ENCODE data around the gene CDT1.

CDT1 gene

DNA sequence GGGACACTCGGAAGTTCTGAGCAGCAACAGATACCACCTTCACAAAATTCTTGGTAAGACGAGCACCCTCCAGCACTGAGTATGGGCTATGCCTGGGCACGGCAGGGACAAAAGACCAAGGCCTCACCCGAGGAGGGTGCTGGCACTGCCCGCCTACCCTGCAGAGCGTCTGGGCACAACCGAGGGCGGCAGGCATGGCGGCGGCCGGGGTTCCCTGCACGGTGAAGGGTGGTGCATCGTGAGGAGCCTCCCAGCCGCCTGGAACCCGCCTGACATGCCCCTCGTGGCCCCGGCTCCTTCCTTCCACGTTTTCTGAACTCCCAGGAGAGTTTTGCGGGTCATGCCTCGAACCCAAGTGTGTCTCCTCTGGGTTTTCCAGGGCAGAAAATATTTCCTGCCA lies 34.2 kb downstream of the CDT1 start:
- H2AK5ac ChIP-seq (ENCODE audit: low read length), result no peak overlapping the region
- no peak overlapping the region for H3K27ac ChIP-seq (ENCODE audit: low read depth, low read length)
- no peak overlapping the region for H4K5ac ChIP-seq (ENCODE audit: low read length)
- no peak overlapping the region for H4K8ac ChIP-seq (ENCODE audit: low read depth, low read length)
- no peaks in the 10 kb centered on the region for H3K79me1 ChIP-seq (ENCODE audit: low read length)
- no peak overlapping the region for H3K23ac ChIP-seq (ENCODE audit: low read length)
- no peak overlapping the region for H2BK120ac ChIP-seq (ENCODE audit: low read depth, low read length)
- H3K9ac ChIP-seq (ENCODE audit: low read length), result no peak overlapping the region
- WGBS (ENCODE audit: extremely low coverage, insufficient coverage, low lambda C conversion rate), result no CpG with 5 or more reads among the region's 20 CpGs
- H3K4me1 ChIP-seq (ENCODE audit: control insufficient read depth, low read depth, low read length), result no peaks in the 10 kb centered on the region
- H2BK15ac ChIP-seq (replicated peaks; ENCODE audit: low read depth), result no peak overlapping the region
- no peaks in the 10 kb centered on the region for H3K79me2 ChIP-seq (ENCODE audit: control insufficient read depth, insufficient read depth, low read length)
- H3K56ac ChIP-seq (ENCODE audit: low read length), result no peak overlapping the region
- H2BK5ac ChIP-seq (ENCODE audit: low read length), result no peak overlapping the region
- no peak for DNase-seq
- no peaks in the 10 kb centered on the region for H3K36me3 ChIP-seq (ENCODE audit: control insufficient read depth, insufficient read depth, low read length)
- no peak overlapping the region for H3K4me3 ChIP-seq (ENCODE audit: low read length)
- no peak overlapping the region for H3K4me2 ChIP-seq (ENCODE audit: low read length)
- H3K27me3 ChIP-seq (ENCODE audit: insufficient read depth, low read length, poor library complexity), result no peaks in the 10 kb centered on the region
- no peak overlapping the region for H3K18ac ChIP-seq (ENCODE audit: low read length)
- H3K4ac ChIP-seq (ENCODE audit: low read depth, low read length), result no peak overlapping the region

DNA sequence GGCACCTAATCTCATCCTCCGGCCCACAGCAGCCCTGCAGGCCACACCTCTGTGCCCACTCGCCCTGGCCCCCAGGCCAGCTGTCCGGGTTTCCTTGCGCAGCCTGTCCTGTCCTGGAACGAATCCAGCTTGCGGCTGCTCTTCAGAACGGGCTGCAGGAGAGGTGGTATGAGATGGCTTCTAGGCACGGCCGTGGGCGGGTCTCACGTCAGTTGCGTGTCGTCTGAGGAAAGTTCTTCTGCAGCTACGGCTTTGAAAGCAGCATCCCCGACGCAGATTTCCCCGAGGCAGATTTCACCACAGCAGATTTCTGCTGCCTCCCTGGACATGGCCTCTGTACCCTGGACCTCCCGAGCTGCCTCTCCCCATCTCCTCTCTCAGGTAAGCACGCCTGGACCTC lies 35.0 kb downstream of the CDT1 start:
- no peak overlapping the region for H3K27ac ChIP-seq (ENCODE audit: low read depth, low read length)
- H3K9ac ChIP-seq (ENCODE audit: low read length), result no peak overlapping the region
- no peak overlapping the region for H2BK5ac ChIP-seq (ENCODE audit: low read length)
- H3K4me3 ChIP-seq (ENCODE audit: low read length), result no peak overlapping the region
- no peak overlapping the region for H2AK5ac ChIP-seq (ENCODE audit: low read length)
- H3K4ac ChIP-seq (ENCODE audit: low read depth, low read length), result no peak overlapping the region
- no peaks in the 10 kb centered on the region for H3K79me2 ChIP-seq (ENCODE audit: control insufficient read depth, insufficient read depth, low read length)
- no peaks in the 10 kb centered on the region for H3K36me3 ChIP-seq (ENCODE audit: control insufficient read depth, insufficient read depth, low read length)
- no peaks in the 10 kb centered on the region for H3K27me3 ChIP-seq (ENCODE audit: insufficient read depth, low read length, poor library complexity)
- H2BK15ac ChIP-seq (replicated peaks; ENCODE audit: low read depth), result no peak overlapping the region
- H3K79me1 ChIP-seq (ENCODE audit: low read length), result no peaks in the 10 kb centered on the region
- no CpG with 5 or more reads among the region's 19 CpGs for WGBS (ENCODE audit: extremely low coverage, insufficient coverage, low lambda C conversion rate)
- no peak overlapping the region for H3K4me2 ChIP-seq (ENCODE audit: low read length)
- H3K56ac ChIP-seq (ENCODE audit: low read length), result no peak overlapping the region
- H3K23ac ChIP-seq (ENCODE audit: low read length), result no peak overlapping the region
- DNase-seq, result no peak
- H4K5ac ChIP-seq (ENCODE audit: low read length), result no peak overlapping the region
- H4K8ac ChIP-seq (ENCODE audit: low read depth, low read length), result no peak overlapping the region
- H2BK120ac ChIP-seq (ENCODE audit: low read depth, low read length), result no peak overlapping the region
- no peaks in the 10 kb centered on the region for H3K4me1 ChIP-seq (ENCODE audit: control insufficient read depth, low read depth, low read length)
- no peak overlapping the region for H3K18ac ChIP-seq (ENCODE audit: low read length)

DNA sequence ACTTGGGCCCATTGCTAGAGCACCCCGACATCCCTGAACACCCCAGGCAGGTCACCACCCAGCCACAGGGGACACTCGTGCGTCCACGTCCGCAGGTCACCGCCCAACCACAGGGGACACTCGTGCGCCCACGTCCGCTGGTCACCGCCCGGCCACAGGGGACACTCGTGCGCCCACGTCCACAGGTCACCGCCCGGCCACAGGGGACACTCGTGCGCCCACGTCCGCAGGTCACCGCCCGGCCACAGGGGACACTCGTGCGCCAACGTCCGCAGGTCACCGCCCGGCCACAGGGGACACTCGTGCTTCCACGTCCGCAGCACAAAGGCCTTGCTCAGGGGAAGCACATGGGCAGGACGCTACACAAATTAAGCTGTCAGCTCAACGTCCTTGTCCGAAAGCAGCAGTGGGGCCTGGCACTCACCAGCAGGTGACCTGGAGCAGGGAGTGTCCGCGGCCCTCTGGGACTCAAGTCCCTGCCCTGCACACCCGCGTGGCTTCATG lies 35.5 kb downstream of the CDT1 start:
- Histone ChIP-seq H3K18ac (ENCODE audit: low read length) (no peak overlapping the region), H3K9ac (ENCODE audit: low read length) (no peak overlapping the region), H4K8ac (ENCODE audit: low read depth, low read length) (no peak overlapping the region), H3K4me2 (ENCODE audit: low read length) (no peak overlapping the region), H3K4me1 (ENCODE audit: control insufficient read depth, low read depth, low read length) (no peaks in the 10 kb centered on the region), H3K27ac (ENCODE audit: low read depth, low read length) (no peak overlapping the region), H3K4me3 (ENCODE audit: low read length) (no peak overlapping the region), H2AK5ac (ENCODE audit: low read length) (no peak overlapping the region), H3K79me1 (ENCODE audit: low read length) (no peaks in the 10 kb centered on the region), H3K23ac (ENCODE audit: low read length) (no peak overlapping the region), H3K27me3 (ENCODE audit: insufficient read depth, low read length, poor library complexity) (no peaks in the 10 kb centered on the region), H3K36me3 (ENCODE audit: control insufficient read depth, insufficient read depth, low read length) (no peaks in the 10 kb centered on the region), H3K79me2 (ENCODE audit: control insufficient read depth, insufficient read depth, low read length) (no peaks in the 10 kb centered on the region), H2BK5ac (ENCODE audit: low read length) (no peak overlapping the region), H3K4ac (ENCODE audit: low read depth, low read length) (no peak overlapping the region), H2BK15ac (replicated peaks; ENCODE audit: low read depth) (no peak overlapping the region), H2BK120ac (ENCODE audit: low read depth, low read length) (no peak overlapping the region), H4K5ac (ENCODE audit: low read length) (no peak overlapping the region), H3K56ac (ENCODE audit: low read length) (no peak overlapping the region)
- DNase-seq, result peak; percentile 19
- no CpG with 5 or more reads among the region's 39 CpGs for WGBS (ENCODE audit: extremely low coverage, insufficient coverage, low lambda C conversion rate)

DNA sequence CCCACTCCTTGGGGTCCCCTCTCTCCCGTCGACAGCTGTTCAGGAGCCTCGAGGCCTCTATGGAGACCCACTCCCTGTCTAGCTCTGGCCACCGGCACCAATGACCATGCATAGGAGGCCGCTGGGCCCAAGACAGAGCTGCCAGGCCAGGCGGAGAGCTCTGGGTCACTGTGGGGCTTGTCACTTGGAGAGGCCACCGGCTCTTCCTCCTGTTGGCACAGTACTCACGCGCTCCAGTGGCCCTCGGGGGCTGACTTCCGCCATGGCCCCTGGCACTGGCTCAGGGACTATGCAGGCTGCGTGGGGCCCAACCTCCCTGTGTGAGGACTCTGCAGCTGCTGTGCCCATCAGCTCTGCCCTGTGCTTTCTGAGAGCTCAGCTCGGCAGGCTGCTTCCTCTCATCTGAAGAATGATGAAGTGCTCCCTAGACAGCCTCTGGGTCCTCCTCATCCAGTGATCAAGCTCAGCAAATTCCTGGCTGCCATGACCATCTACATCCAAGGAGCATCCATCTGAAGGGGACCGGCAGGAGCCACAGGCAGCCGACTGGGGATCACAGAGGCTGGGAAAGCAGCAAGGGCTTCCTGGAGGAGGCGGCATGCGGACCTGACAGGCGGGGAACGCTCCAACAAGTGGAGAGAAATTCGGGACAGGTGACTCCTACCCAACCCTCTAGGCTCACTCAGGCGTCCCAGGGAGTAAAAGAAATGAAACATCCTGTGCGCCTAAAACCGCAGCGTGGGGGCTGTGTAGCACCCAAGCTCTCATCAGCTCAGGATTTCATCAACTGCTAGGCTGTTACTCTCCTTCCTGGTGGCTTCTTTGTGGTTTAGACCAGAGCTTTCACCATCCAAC lies 36.4 kb downstream of the CDT1 start:
- Histone ChIP-seq H3K9ac (ENCODE audit: low read length) (no peak overlapping the region), H3K4me1 (ENCODE audit: control insufficient read depth, low read depth, low read length) (no peaks in the 10 kb centered on the region), H3K79me2 (ENCODE audit: control insufficient read depth, insufficient read depth, low read length) (no peaks in the 10 kb centered on the region), H2BK5ac (ENCODE audit: low read length) (no peak overlapping the region), H3K23ac (ENCODE audit: low read length) (no peak overlapping the region), H4K5ac (ENCODE audit: low read length) (no peak overlapping the region), H3K4ac (ENCODE audit: low read depth, low read length) (no peak overlapping the region), H3K36me3 (ENCODE audit: control insufficient read depth, insufficient read depth, low read length) (no peaks in the 10 kb centered on the region), H3K79me1 (ENCODE audit: low read length) (no peaks in the 10 kb centered on the region), H3K4me3 (ENCODE audit: low read length) (no peak overlapping the region), H3K18ac (ENCODE audit: low read length) (no peak overlapping the region), H4K8ac (ENCODE audit: low read depth, low read length) (no peak overlapping the region), H3K27me3 (ENCODE audit: insufficient read depth, low read length, poor library complexity) (no peaks in the 10 kb centered on the region), H3K4me2 (ENCODE audit: low read length) (no peak overlapping the region), H2AK5ac (ENCODE audit: low read length) (no peak overlapping the region), H2BK120ac (ENCODE audit: low read depth, low read length) (no peak overlapping the region), H3K56ac (ENCODE audit: low read length) (no peak overlapping the region), H3K27ac (ENCODE audit: low read depth, low read length) (no peak overlapping the region), H2BK15ac (replicated peaks; ENCODE audit: low read depth) (no peak overlapping the region)
- no CpG with 5 or more reads among the region's 24 CpGs for WGBS (ENCODE audit: extremely low coverage, insufficient coverage, low lambda C conversion rate)
- DNase-seq, result no peak

DNA sequence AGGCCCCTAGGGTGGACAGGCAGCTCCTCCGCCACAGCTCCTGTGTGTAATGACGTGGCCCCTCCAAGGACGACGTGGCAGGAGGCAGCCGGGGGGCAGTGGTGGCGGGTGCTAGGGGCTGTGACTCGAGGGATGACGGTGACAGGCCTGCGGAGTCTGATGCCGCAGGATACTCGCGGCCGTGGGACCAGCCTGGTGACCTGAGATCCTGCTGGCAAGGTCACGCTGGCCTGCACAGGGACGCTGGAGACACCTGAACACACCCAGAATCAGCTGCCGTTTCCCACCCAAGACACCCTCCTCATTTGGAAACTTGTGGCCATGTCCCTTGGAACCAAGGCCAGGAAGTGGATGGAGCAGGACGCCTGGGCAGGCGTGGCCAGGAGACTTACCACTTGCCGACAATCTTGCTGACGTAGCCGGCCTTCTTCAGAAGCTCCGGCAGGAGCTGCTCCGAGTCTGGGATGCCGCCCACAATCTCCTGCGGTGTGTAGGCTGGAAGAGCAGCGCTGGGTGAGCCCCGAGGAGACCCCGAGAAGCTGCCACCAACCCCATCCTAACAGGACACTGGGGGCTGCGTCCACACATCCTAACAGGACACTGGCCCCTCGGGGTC lies 37.1 kb downstream of the CDT1 start:
- Histone ChIP-seq H3K4me3 (ENCODE audit: low read length) (no peak overlapping the region), H4K8ac (ENCODE audit: low read depth, low read length) (no peak overlapping the region), H3K79me1 (ENCODE audit: low read length) (no peaks in the 10 kb centered on the region), H3K79me2 (ENCODE audit: control insufficient read depth, insufficient read depth, low read length) (no peaks in the 10 kb centered on the region), H3K9ac (ENCODE audit: low read length) (no peak overlapping the region), H3K27me3 (ENCODE audit: insufficient read depth, low read length, poor library complexity) (no peaks in the 10 kb centered on the region), H3K4ac (ENCODE audit: low read depth, low read length) (no peak overlapping the region), H3K56ac (ENCODE audit: low read length) (no peak overlapping the region), H2BK15ac (replicated peaks; ENCODE audit: low read depth) (no peak overlapping the region), H2AK5ac (ENCODE audit: low read length) (no peak overlapping the region), H2BK5ac (ENCODE audit: low read length) (no peak overlapping the region), H2BK120ac (ENCODE audit: low read depth, low read length) (no peak overlapping the region), H3K4me1 (ENCODE audit: control insufficient read depth, low read depth, low read length) (no peaks in the 10 kb centered on the region), H3K18ac (ENCODE audit: low read length) (no peak overlapping the region), H4K5ac (ENCODE audit: low read length) (no peak overlapping the region), H3K36me3 (ENCODE audit: control insufficient read depth, insufficient read depth, low read length) (no peaks in the 10 kb centered on the region), H3K27ac (ENCODE audit: low read depth, low read length) (no peak overlapping the region), H3K4me2 (ENCODE audit: low read length) (no peak overlapping the region), H3K23ac (ENCODE audit: low read length) (no peak overlapping the region)
- DNase-seq, result no peak
- no CpG with 5 or more reads among the region's 30 CpGs for WGBS (ENCODE audit: extremely low coverage, insufficient coverage, low lambda C conversion rate)
